ENCODE results near the gene ATP8A2.

ATP8A2 gene

DNA sequence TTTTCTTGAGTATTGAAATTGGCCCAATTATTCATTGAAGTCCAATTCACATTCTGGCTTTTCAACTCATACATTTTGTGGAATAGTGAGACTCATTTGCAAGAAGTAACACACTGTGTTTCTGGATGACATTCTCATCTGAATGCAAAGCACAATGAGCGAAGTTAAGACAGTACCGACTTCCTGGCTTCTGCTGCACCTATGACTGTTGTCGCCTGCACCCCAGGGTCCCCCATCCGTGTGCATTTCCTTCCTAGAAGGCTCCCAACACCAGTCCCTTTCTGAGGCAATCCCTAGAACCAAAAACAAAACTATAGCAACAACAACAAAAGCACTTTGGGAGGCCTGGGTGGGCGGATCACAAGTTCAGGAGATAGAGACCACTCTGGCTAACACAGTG is 496.7 kb downstream of the ATP8A2 start:
- no peak for DNase-seq

GRCh38 chr13:25869941-25870340 is 498.2 kb downstream of the ATP8A2 start:
- DNase-seq: no peak

DNA sequence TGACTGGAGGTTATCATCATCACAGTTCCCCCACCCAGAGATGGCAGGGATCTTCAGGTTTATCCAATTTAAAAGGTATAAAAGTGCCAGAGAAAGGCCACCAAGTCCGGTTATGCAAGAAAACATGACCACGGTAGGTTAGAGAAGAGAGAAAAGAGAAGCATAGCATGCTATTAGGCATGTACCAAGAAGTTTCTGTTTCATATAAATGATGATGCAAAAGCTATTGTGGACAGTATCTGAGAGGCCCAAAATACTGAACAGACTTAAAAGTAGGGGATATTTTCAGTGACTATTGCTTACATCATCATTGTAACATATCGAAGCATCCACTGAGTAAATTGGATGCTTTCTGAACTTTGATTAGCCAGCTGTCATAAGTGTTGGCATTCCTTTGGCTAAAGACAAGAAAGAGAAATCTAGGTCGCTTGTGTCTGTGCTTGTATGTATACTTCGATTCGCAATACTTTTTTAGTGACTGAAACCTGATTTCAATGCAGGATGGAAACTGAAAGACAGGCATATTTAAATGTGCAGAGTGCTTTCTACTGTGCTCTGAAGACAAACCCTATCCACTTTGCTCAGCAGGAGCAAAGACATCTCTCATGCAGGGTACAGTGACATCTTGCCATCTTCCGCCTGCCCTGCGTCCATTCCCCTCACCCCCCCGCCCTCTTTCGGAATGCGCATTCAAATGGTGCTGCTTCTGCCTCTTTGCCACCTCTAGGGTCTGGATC is 499.8 kb downstream of the ATP8A2 start:
- DNase-seq: no peak

DNA sequence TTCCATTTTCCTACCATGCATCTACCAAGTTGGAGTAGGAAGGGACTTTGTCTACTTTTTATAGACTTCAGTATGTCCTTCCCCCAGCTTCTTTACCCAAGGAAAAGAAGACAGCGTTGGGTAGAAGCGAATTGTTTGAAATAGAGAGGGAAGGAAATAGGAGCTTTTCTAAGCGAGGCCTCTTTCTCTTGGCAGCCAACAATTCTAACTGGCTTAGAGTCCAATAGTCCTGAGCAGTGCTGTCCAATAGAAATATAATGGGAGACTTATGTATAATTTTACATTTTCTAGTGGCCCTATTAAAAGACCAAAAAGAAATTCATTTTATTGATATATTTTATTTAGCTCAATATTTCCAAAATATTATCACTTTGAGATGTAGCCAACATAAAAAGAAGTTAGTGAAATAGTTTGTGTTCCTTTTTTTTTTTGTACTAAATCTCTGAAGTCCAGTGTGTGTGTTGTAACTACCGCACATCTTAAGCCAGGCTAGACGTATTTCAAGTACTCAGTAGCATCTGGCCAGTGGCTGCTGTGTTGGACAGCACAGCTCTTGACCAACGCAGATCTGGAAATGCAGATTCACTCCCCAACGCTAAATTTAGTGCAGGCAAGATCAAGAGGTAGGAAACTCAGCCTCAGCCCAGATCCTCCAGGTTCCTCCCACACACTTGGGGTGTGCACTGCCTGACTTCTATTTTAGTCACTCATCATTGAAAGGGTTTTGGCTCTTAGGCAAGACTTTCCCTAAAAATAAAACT is 500.9 kb downstream of the ATP8A2 start:
- peak in 1 of 2 experiments; percentile 24 for DNase-seq

DNA sequence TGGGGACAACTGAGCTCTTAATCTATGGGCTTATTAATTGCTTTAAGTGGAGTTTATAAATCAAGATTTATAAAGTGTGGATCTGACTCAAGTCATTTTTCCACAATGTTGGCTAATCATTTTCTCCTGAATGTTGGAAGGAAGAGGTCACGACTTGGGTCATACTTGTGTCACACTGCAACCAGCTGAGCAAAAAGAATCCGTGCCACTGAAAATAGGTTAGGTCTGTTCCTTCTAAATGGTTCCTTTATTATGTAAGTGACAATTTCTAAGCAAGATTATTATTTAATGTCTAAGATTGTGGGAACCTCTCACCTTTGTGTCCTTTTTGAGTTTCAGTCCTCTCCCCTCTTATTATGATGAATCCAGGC is 501.5 kb downstream of the ATP8A2 start:
- no peak for DNase-seq

DNA sequence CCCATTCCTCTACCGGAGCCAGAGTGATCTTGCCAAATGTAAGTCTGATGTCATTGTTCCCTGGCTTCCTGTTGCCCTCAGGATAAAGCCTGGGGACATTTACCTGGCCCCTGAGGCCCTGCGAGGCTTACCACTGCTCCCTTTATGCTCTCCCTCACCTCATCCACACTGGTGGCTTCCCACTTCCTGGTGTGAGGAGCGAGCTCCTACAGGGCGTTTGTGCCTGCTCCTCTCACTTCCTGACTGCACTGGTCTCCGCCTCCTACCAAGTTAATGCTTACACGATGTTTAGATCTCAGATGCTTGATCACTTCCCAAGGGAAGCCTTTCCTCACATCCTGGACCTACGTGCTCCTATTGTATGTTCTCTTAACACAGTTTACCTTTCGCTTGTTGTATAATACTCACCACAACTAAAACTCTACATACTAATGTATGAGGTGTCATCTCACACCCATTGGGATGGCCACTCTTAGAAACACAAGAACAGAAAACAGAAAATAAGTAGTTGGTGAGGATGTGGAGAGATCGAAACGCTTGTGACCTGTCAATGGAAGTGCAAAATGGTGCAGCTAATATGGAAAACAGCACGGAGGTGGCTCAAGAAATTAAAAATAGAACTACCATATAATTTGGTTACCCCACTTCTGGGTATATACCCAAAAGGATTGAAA is 502.4 kb downstream of the ATP8A2 start:
- peak in 1 of 2 experiments; percentile 2 for DNase-seq

GRCh38 chr13:25874907-25875306 is 503.1 kb downstream of the ATP8A2 start:
- DNase-seq: peak; percentile 28 to 33

GRCh38 chr13:25876247-25876646 is 504.5 kb downstream of the ATP8A2 start:
- no peak for DNase-seq

- no peak for DNase-seq
These were observed 507.7 kb downstream of the ATP8A2 start for GRCh38 chr13:25879466-25879865.

DNA sequence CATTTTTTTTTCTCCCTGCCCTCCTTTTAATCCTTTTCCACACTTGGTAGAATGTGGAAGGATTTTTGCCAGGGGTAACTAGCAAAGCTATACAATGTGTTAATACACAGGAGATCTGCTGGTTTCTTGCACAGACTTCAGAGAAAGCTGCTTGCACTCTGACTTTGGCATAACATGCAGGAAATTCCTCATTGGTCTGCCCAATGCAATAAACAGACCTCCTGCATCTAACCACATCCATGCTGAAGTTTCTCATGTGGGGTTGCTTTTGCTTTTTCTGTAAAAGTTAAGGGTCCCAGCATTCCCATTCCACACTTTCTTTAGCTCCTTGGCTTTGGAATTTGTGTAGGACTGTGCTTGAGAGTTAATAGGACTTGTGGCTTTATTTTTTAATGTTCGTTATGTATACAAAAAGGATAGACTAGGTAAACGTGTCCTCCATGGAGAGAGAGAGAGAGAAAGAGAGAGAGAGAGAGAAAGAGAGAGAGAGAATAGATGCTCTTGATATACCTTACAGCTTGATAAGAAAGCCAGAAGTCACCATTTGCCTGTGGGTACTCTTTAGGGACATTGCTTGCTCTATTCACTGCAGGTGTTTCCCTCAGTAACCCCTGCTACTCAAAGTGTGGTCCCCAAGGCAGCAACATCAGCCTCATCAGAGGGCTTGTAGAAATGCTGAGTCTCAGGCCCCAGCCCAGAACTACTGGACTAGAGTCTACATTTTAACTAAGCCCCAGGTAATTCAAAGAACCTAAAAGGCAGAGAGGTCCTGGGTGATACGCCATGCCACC is 509.6 kb downstream of the ATP8A2 start:
- DNase-seq: no peak

DNA sequence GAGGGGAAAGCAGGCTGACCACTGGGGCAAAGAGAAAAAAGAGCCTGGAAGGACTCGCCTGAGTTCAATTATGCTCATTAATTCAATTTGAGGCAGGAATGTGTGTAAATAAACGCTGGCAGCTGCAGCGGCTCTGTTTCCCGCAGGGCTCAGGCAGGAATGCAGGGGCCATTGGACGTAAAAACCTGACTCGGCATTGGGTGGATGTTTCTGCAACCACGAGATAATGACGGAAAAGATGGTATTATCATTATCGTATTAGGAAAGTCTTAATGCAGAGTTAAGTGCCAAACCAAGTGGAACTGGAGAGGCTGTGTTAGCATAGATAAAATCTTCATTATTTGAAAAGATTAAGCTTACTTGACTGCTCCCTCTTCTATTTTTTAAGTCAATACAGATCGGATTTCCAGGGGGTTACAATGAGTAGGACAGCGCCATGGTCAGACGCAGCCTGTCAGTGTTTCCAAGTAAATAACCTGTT is 510.2 kb downstream of the ATP8A2 start:
- no peak for DNase-seq

DNA sequence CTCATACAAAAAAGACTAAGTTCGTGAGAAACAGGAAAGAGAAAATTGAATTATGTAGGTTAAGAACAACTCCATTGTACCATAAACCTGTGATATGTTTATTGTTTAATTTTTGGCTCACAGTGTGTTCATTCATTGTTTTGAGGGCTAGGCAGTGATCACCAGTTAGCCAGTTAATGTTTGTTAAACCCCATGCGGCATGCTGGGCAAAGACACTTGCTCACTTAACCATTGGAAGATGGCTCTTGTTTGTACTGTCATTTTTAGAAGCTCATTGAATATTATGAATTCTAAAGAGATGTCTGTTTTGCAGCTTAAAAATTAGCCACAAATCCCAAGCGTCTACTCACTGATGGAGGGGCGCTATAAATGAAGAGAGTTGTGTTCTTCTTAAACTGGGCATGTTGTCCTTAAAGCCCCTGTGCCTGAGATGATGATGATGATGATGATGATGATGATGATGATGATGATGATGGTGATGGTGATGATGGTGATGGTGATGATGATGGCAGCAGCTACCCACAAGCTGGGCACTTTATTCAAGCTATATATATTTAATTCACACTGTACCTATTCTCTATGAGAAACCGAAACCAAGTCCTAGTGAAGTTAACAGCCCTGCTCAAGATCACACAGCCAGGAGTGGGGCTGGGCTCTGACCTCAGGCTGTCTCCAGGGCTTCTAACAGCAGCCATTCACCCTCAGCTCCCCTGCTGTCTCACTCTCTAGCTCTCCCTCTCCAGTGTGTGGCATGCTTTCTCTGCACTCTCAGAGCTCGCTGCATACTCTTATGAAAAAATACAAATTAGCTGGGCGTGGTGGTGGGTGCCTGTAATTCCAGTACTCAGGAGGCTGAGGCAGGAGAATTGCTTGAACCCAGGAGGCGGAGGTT is 510.9 kb downstream of the ATP8A2 start:
- no peak for DNase-seq

- no peak for DNase-seq
These were observed 513.6 kb downstream of the ATP8A2 start for GRCh38 chr13:25885418-25885817.

GRCh38 chr13:25886438-25887214 is 514.9 kb downstream of the ATP8A2 start:
- no peak for DNase-seq

GRCh38 chr13:25887962-25888655 is 516.3 kb downstream of the ATP8A2 start:
- no peak for DNase-seq

DNA sequence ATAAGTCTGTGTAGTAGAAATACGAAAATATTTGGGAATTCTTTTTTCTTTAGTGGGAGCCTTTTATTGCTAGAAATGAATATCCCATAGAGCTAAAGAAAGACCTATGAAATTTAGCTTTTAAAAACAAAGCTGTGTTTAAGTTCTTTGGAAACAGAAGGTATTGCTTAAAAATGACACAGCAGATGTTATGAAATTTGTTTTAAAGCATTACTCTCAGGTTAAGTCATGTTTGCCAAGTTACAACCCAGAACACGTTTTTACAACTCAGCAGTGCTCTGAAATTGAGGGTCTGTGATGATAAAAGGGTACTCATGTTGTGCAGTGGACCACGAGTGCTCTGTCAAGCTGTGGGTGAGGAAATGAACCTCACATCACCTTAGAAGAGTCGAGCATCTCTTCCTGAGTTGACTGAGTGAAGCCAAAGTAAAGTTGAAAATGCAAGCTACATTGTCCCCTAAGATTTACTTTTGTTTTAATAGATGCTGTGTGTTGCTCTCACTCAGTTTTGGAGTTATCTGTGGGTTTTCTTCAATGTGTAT is 519.0 kb downstream of the ATP8A2 start:
- no peak for DNase-seq

DNA sequence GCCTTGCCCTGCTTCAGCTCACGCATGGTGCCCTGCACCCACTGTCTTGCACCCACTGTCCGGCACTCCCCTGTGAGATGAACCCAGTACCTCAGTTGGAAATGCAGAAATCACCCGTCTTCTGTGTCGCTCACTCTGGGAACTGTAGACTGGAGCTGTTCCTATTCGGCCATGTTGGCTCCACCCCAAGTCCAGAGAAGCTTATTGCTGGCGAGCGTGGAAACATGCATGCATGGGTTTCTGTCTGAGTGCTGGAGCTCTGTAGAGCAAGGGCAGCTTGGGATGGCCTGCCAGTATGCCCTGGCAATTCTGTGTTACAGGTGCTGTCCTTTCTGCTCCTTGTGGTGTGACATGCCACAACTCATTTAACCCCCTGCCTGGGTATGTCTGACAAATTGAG is 527.2 kb downstream of the ATP8A2 start:
- no peak for DNase-seq

- no peak for DNase-seq
These were observed 527.7 kb downstream of the ATP8A2 start for GRCh38 chr13:25899464-25899863.

- no peak for DNase-seq
These were observed 528.2 kb downstream of the ATP8A2 start for GRCh38 chr13:25899952-25900351.
